ENCODE data around the gene HNF4A.

- no peak for TF ChIP-seq CTCF (IDR thresholded peaks at IDR 0.05)
- no peak for TF ChIP-seq POLR2A (IDR thresholded peaks at IDR 0.05)
These were observed 68.0 kb downstream of the HNF4A start for GRCh38 chr20:44423480-44423879.
